HT1080 (cell line): ENCODE results near the gene YES1. TPM values are rescaled to one million over a fixed set of nuclear protein-coding genes. Genes with fewer than 3 reads are reported as not detected.
A peak's percentile ranks its signal among the peaks of the same experiment; 100 is the strongest.
"Not testable (repeated sequence)": the region's sequence is repeated elsewhere in the genome, so short reads cannot be mapped to it uniquely, and the experiment has no call there.

Experiments
- DNase-seq: peaks from one replicate; pipeline ENCODE4 v3.0.0-alpha.2; 2015; ENCODE audit warnings: low read depth
- total RNA-seq: library from RNA; depleted of rRNA; stranded (reverse); fragments of >200 nt; shearing (Covaris generic); gene quantifications from 2 replicates; pipeline ENCODE4 v1.2.3, GENCODE V29; 2014

YES1 gene
- total RNA-seq, 1 experiment from 2014 or later, result 33.8 TPM

DNA sequence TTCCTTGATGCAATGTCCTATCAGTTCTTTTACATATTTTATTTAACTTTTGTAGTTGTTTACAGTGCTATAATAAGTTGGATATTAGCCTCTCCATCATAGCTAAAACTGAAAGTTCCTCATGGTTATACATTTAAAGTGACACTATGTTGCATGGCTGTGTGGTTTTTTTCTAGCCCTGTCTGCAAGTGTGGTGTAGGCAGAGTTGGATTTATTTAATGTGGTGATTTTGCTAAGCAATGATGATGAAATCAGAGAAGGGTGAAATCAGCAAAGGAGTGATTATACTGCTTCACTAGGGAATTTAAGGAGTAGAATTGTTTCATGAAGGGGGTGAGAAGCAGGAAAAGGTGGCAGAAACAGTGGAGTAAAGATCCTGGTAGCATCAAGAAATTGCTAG, 81.3 kb downstream of the YES1 start:
- no peak for DNase-seq

DNA sequence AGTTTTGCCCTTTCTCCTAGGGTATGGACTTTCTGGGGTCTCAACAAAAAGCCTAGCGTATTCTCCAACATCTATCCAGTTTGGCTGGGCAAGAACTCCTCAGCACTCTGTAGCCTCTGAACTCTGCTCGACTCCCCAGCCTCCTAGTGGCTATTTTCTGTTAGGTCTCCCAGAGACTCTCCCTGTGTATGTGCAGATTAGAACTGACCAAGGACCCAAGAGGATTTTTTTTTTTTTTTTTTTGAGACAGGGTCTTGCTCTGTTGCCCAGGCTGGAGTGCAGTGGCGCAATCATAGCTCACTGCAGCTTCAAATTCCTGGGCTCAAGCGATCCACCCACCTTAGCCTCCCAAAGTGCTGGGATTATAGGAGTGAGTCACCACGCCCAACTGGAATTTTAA, 81.9 kb downstream of the YES1 start:
- not testable (repeated sequence) for DNase-seq

DNA sequence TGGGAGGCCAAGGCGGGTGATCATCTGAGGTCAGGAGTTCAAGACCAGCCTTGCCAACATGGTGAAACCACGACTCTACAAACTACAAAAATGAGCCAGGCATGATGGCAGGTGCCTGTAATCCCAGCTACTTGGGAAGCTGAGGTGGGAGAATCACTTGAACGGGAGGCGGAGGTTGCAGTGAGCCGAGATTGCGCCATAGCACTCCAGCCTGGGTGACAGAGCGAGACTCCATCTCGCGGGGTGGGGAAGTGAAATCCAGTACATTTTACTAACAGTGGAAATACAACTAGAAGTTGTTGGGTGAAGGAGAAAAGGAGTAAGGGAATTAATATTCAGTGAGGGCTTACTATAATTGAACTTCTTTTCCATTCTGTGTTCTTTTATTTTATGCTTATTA, 86.4 kb downstream of the YES1 start:
- no peak for DNase-seq

DNA sequence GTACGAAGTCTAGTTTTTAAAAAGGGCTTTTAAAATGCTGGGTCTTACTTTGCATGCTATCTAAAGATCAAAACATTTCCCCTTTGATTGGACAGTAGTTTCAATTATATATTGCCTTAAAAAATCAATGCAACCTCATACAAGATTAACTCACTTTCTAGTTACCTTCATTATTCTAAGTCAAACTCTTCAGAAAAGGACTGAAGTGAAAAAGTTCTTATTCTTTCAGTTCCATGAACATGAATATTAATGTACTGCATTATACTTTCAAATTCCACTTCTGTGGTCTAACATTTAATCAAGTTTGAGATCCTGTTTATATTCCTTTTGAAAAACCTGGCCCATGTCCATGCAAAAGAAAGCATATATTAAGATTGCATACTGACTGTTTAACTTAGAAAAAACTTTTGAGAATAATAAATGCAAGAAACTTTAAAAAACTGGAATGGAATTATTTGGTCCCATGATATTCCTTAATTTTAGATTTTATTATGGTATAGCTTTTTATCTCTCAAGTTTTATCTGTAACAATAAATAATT, 88.4 kb downstream of the YES1 start:
- DNase-seq, result no peak

DNA sequence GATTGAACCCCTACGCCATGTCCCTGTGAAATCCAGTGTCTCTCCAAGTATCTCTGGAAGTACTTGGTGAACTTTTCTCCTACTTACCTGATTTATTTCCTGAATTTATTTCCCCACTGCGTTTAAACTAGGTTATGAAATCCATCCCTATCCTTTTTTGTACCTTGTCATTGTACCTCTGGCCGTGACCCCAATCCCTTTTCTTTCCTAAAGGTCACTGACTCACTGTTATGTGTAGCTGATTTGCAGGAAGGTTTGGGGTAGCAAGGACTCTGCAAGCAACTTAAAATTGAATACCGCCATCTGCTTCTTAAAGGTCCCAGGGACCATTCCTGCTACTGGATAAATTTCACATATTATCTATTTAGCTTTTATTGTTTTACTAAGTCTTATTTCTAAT, 95.0 kb downstream of the YES1 start:
- DNase-seq, result no peak

DNA sequence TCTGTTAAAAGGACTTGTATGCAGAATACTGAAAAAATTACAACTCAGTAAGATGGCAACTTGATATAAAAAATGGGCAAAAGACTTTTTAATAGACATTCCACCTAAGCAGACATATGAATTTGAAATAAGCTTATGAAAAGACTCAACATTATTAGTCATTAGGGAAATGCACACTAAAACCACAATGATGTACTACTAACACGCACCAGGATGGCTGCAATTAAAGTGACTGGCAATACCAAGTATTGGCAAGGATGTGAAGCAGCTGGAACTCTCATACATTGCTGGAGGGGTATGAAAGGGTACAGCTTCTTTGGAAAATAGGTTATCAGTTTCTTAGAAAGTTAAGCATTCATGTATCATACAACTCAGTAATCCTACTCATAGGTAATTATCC, 96.4 kb downstream of the YES1 start:
- DNase-seq, result peak; percentile 33

DNA sequence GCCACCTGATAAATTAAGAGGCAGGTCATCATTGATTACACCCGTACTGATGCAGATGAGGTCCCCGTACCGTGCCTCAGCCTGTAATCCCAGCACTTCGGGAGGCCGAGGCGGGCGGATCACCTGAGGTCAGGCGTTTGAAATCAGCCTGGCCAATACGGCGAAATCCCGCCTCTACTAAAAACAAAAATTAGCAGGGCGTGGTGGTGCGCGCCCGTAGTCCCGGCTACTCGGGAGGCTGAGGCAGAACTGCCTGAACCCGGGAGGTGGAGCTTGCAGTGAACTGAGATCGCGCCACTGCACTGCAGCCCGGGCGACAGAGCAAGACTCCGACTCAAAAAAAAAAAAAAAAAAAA, 98.9 kb downstream of the YES1 start:
- no peak for DNase-seq

DNA sequence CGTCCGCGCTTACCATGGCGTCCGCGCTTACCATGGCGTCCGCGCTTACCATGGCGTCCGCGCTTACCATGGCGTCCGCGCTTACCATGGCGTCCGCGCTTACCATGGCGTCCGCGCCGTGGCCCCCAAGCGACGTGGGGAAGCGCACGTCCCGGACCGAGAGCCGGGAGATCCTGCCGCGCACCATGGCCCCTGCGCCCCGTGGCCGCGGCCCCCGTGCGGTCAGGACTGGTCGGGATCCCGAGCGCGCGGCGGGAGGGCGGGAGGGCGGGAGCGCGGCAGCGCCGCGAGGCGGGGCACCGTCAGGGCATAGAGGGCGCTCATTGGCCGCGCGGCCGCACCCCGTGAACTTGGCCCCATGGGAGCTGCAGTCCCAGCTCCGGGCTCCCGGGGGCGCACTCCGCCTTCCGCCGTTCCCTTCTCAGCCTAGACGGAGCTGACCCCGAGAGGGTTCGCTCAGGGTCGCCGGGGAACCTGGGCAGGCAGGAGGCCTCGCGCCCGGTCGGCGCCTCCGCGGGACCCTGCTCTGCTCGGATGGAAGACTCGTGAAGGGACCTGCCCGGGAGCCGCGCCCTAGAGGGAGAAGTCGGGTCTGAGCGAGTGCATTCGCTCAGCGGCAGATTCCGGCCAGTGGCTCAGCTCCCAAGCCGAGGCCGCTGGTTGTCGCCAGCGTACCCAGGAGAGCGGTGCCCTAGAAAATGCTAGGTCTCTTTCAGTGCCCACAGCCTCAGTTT, 99.5 kb downstream of the YES1 start, which contains the start of gene ENOSF1:
Gene ENOSF1 (minus strand): TSS at position 230 of the 734 bp plus-strand sequence. CDS start 43 bp downstream, at position 187.
- DNase-seq, result peak; percentile 45

DNA sequence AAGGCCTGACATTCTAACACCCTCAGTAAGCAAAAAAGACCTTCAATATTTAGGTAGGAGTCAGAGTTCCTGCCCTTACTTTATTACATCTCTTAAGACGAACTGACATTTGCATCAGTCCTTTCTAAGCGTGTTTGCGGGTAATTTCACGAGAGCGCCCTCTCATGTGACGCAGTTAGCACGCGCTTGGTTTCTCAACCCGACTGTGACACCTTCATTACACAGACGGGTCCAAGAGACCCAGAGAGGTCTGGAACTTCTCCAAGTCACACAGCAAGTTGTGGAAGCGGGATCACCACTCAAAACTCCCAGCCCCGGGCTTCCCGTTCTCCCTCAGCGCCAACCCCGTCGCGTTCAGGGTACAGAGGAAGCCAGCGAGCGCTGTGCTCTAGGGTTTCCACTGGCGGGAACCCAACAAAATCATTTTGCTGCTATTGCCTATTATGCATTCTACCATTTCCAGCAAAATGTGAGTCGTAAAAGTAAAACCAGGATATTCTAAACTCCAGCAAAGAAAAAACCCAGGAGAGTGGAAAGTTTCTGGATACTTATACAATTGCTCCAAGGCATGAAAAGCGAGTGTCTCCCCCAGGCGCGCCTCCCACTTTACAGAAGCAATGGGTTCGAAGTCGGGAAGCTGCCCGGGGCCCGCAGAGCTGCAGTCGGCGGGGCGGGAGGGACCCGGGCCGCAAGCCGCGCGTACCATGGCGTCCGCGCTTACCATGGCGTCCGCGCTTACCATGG, 100.2 kb downstream of the YES1 start:
- peak; percentile 40 for DNase-seq

DNA sequence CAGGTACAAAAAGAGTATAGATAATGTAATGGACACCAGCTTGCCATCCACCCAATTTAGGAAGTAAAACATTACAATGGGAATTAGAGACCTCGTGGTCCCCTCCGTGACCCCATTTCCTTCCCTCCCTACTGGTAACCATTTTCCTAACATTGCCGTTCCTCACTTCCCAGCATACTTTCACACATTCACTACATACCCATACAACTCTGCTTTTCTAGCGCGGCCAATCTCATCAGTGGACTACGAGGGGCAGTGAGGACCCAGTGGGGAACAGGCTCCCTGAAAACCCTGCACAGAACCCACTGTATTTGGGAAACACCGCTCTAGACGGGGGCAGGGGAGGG, 100.8 kb downstream of the YES1 start:
- DNase-seq, result no peak

DNA sequence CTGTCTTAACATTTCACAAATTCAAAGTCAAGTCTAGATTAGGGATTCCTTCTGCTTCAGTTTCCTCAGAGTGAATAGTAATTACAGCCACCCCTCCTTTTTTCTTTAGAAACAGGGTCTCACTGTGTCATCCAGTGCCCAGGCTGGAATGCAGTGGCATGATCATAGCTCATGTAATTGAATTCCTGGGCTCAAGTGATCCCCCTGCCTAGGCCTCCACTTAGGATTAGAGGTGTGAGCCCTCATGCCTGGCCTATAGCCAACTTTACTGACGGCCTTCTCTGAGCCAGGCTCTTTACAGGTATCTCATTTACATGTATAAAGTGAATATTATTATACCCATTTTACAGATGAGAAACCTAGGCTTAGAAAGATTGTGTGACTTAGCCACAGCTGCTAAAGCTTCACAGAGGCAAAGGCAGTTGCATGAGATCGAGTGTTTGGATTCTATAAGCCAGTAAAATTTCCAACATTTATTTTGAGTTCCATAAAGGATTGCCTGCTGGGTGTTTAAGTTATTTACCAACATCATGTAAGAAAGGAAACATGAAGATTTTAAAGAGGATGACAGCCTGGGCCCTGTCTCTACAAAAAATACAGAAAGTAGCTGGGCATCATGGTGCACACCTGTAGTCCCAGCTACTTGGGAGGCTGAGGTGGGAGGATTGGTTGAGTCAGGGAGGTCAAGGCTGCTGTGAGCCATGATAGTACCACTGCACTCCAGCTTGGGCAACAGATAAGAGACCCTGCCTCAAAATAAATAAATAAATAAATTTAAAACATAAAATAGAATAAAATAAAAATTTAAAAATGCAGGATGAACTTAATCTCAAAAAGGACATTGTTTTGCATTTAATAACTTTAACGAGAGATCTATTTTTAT, 101.4 kb downstream of the YES1 start:
- DNase-seq, result no peak

DNA sequence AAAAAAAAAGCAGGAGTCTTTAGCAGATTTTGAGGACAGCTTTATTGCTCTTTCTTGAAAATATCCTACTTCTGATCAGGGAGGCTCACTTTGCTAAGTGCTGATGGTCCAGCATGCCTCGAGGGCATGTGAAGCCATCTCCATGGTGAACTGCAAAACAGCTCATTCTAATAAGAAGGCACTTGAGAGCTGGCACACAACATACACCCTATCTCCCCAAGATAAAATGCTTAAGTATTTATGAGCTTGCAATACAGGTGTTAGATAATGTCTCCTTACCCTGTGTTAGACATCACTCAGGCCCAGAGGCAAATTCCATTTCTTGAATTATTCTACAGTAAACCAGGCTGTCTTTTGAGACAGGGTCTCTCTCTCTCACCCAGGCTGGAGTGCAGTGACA, 102.3 kb downstream of the YES1 start:
- DNase-seq, result no peak

DNA sequence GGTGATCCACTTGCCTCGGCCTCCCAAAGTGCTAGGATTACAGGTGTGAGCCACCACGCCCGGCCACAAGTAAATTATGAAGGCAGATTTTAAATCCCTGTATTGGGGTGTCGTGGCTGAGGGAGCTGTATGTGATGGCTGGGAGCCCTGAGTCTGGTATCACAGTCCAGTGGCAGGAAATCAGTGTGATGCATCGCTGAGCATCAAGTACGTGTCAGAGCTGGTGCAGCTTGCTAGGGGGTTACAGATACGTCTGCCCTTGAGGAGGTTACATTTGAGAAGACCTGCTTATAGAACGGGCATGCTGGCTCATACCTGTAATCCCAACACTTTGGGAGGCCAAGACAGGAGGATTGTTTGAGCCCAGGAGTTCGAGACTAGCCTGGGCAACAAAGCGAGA, 103.9 kb downstream of the YES1 start:
- DNase-seq, result no peak

DNA sequence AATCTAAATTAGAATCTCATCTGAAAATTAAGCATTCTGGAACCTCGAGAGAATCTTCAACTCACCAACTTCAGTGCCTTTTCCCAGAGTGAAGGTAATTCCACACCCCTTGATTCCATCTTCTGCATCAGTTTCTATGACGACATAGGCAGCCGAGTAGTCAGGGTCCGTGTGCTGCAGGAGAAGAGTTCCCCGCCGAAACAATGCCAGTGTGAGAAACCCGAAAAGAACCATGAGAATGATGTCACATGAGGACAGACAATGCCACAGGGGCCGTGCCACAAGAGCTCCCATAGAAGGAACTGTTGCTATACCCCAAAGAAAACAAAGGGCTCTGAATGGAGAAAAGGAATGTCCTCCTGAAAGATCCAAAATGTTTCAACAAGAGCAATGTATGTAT, 105.6 kb downstream of the YES1 start:
- DNase-seq, result no peak

DNA sequence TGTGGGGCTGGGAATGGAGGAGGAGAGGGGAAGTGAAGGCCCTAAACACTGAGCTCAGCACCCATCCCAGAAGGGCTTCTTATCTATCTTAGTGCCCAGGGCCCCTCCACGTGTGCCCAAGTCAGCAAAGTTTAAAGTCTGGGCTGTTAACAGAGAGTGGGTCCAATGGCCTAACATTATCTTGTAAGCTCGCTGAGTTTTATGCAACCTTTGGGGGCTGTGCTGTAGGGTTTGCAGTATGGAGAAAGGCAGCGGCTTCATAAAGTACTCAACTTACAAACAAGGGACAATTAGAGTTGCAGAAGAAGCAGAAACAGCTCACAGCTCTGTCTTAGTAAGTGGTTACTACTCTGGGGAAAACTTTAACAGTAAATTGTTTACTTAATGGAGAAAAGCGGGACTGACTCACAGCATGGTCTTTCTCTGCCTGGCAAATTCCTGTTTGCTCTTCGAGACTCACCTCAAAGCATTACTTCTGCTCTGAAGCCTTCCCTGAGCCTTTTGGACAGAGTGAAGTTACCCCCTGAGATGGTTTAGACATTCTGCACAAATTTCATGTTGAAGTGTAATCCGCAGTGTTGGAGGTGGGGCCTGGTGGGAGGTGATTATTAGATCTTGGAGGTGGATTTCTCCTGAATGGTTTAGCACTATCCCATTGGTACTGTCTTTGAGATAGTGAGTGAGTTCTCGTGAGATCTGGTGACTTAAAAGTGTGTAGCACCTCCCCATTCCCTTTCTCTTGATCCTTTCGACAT, 108.7 kb downstream of the YES1 start:
- DNase-seq, result peak; percentile 75

DNA sequence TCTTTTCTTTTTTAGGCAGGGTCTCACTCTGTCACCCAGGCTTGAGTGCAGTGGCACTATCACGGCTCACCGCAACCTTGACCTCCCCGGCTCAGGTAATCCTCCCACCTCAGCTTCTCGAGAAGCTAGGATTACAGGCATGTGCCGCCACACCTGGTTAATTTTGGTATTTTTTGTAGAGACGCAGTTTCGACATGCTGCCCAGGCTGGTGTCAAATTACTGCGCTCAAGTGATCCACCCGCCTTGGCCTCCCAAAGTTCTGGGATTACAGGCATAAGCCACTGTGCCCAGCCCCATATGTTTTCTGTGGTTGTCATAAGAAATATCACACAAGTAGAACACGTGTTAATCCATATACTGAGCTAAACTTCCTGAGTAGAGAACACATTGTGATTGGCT, 114.2 kb downstream of the YES1 start:
- DNase-seq, result no peak

DNA sequence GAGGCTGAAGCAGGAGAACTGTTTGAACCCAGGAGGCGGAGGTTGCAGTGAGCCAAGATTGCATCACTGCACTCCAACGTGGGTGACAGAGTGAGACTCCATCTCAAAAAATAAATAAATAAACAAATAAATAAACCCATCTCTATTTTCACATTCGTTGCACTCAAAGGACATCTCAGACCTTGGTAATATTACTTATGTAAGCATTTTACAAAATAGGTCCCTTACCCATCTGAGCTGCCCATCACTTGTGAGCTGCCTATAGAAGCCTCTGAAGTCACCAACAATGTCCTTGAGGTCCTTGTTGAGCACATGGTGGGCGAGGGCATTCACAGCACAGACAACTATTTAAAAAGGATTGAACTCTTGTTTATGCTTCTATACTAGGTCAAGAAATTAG, 115.0 kb downstream of the YES1 start:
- DNase-seq, result no peak

DNA sequence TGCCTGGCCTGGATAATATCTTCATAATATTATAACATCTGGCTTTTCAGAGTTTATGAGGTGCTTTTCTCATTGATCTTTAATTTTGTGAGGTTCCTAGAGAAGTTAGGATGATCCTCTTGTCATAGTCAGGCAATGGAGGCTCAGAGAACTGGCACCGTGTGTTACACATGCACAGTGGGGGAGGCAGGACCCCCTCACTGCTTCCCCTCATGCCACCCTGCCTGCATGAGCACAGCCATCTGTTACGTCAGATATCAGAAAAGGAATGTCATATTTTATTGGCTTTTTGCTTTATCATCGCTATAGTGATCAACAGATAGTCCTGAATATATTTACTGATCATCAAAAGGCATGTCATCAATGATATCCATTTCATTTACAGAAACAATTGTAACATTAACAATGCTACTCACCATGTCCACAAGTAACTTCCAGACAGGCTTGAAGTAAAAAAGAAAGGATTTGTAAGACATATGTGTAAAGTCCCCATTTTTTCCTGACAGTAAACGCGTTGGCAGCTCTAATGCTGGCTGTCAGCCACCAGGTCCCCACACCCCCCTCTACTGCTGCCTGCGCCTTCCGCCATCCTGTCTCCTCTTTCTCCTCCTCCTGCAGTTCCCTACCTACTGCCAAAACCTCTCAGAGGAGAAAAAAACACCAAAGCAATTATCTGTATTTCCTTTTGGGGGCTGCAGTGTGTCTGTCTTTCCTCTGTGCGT, 118.4 kb downstream of the YES1 start:
- DNase-seq, result no peak

DNA sequence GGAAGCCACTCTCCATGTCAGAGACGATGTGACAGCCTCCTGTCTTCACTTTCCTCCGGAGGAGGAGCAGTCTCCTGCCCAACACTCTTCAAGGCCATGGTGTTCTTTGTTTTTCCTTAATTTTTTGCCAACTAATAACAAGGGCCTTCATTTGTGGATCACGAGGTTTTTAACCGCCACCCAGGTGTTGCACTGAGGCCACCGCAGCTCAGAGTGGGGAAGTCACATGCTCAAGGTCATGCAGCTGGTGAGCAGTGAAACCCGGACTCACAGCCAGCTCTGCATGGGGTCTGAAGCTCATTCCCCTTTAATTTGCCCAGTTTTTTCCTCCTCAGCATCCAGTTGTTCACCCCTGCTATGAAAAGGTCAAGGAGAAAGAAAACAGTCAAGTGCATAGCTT, 119.2 kb downstream of the YES1 start:
- DNase-seq, result no peak

DNA sequence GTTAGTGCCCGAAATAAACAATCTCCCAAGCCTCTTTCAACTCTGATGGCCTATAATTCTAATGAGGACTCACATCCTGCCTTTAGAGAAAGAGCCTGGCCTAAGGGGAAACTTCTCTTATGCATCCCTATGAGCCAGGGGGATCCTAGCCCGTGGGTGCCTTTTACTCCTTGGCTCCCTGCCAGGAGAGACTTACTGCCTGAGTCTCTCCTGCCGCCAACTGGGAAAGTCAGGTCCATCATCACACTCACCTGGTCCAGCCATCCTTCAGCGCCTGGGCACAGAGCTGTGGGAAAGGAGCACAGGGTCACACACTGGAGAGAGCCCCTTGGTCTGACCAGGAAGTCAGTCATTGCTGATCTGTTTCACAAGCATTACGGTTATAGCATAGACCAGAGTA, 123.7 kb downstream of the YES1 start:
- DNase-seq, result no peak
